Measurements from ENCODE around the gene CPPED1.

Gene CPPED1

DNA sequence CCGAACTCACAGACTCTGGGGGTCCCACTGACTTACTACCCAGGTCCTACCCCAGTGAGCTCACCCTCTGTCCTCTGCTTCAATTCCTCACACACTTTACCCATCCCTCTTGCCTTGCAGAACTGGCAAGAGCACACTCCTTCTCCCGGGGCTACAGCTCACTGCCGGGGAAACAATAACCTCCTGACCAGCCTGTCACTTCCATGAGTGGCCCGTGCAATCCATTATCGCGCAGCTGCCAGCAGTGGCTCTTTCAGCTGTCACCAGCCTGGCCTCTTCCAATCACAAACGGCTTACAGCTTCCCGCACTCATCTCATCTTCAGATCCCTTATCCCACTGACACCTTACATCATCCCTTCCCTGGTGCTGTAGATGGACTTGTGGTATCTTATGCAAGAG lies 79.5 kb downstream of the CPPED1 start:
- peaks cover 0 to 3% (median 0%) of the 10 kb centered on the region in 5 experiments for H3K9me3 ChIP-seq (ENCODE audit: control extremely low read depth in 1 of 5, control insufficient read depth in 4 of 5, insufficient read depth in 2 of 5, low read depth in 1 of 5, low read length in 4 of 5)
- H3K36me3 ChIP-seq (ENCODE audit: control insufficient read depth in 4 of 4, insufficient read depth in 4 of 4, low read length in 3 of 4), result peaks cover 0 to 11% (median 6%) of the 10 kb centered on the region in 4 experiments
- no peaks in the 10 kb centered on the region for H3K27me3 ChIP-seq (replicated peaks in 2 of 5; ENCODE audit: control insufficient read depth in 4 of 5, insufficient read depth in 5 of 5, low read length in 4 of 5)
- ChIA-PET CTCF (interaction anchor here (1.1 kb wide), 1 partner anchor 92 kb away, joined by 4 read pairs; no protein-coding TSS in a partner anchor), POLR2A (no interaction called here)
- no peak overlapping the region for H3K27ac ChIP-seq (ENCODE audit: insufficient read depth in 1 of 2, low read depth in 1 of 2, low read length in 2 of 2, poor library complexity in 1 of 2, severe bottlenecking in 2 of 2)
- peaks cover 0 to 4% (median 0%) of the 10 kb centered on the region in 4 experiments for H3K4me1 ChIP-seq (ENCODE audit: control extremely low read depth in 1 of 4, control insufficient read depth in 4 of 4, insufficient read depth in 4 of 4, low read length in 3 of 4)
- 97% methylated on average over 7 of the region's 8 CpGs for WGBS (ENCODE audit: insufficient coverage)
- DNase-seq, result no peak
- H3K4me3 ChIP-seq (ENCODE audit: control insufficient read depth in 1 of 7, extremely low read depth in 1 of 7, insufficient read depth in 4 of 7, low read depth in 2 of 7, low read length in 6 of 7), result no peak overlapping the region

- POLR2A ChIA-PET, result no interaction called here
- no peak for DNase-seq
- no peaks in the 10 kb centered on the region for H3K27me3 ChIP-seq (replicated peaks in 2 of 5; ENCODE audit: control insufficient read depth in 4 of 5, insufficient read depth in 5 of 5, low read length in 4 of 5)
- no peak overlapping the region for H3K27ac ChIP-seq (ENCODE audit: insufficient read depth in 1 of 2, low read depth in 1 of 2, low read length in 2 of 2, poor library complexity in 1 of 2, severe bottlenecking in 2 of 2)
- H3K4me3 ChIP-seq (ENCODE audit: control insufficient read depth in 1 of 7, extremely low read depth in 1 of 7, insufficient read depth in 4 of 7, low read depth in 2 of 7, low read length in 6 of 7), result no peak overlapping the region
- H3K9me3 ChIP-seq (ENCODE audit: control extremely low read depth in 1 of 5, control insufficient read depth in 4 of 5, insufficient read depth in 2 of 5, low read depth in 1 of 5, low read length in 4 of 5), result peaks cover 0 to 3% (median 0%) of the 10 kb centered on the region in 5 experiments
- CTCF ChIA-PET, result interaction anchor here (1.1 kb wide), 1 partner anchor 93 kb away, joined by 4 read pairs; no protein-coding TSS in a partner anchor
- H3K4me1 ChIP-seq (ENCODE audit: control extremely low read depth in 1 of 4, control insufficient read depth in 4 of 4, insufficient read depth in 4 of 4, low read length in 3 of 4), result peaks cover 0 to 4% (median 0%) of the 10 kb centered on the region in 4 experiments
- peaks cover 0 to 11% (median 4%) of the 10 kb centered on the region in 4 experiments for H3K36me3 ChIP-seq (ENCODE audit: control insufficient read depth in 4 of 4, insufficient read depth in 4 of 4, low read length in 3 of 4)
- WGBS (ENCODE audit: insufficient coverage), result 65% methylated on average over 4 of the region's 5 CpGs
Measured at GRCh38 chr16:12723681-12724080, 80.0 kb downstream of the CPPED1 start.

GRCh38 chr16:12721841-12722421 lies 81.8 kb downstream of the CPPED1 start:
- H3K27ac ChIP-seq (ENCODE audit: insufficient read depth in 1 of 2, low read depth in 1 of 2, low read length in 2 of 2, poor library complexity in 1 of 2, severe bottlenecking in 2 of 2), result no peak overlapping the region
- CTCF ChIA-PET, result no interaction called here
- peaks cover 0 to 4% (median 0%) of the 10 kb centered on the region in 4 experiments for H3K4me1 ChIP-seq (ENCODE audit: control extremely low read depth in 1 of 4, control insufficient read depth in 4 of 4, insufficient read depth in 4 of 4, low read length in 3 of 4)
- no peak for DNase-seq
- H3K4me3 ChIP-seq (ENCODE audit: control insufficient read depth in 1 of 7, extremely low read depth in 1 of 7, insufficient read depth in 4 of 7, low read depth in 2 of 7, low read length in 6 of 7), result no peak overlapping the region
- POLR2A ChIA-PET, result no interaction called here
- 99% methylated on average over 8 of the region's 9 CpGs for WGBS (ENCODE audit: insufficient coverage)
- H3K27me3 ChIP-seq (replicated peaks in 2 of 5; ENCODE audit: control insufficient read depth in 4 of 5, insufficient read depth in 5 of 5, low read length in 4 of 5), result no peaks in the 10 kb centered on the region
- peaks cover 0 to 9% (median 4%) of the 10 kb centered on the region in 4 experiments for H3K36me3 ChIP-seq (ENCODE audit: control insufficient read depth in 4 of 4, insufficient read depth in 4 of 4, low read length in 3 of 4)
- peaks cover 0 to 3% (median 0%) of the 10 kb centered on the region in 5 experiments for H3K9me3 ChIP-seq (ENCODE audit: control extremely low read depth in 1 of 5, control insufficient read depth in 4 of 5, insufficient read depth in 2 of 5, low read depth in 1 of 5, low read length in 4 of 5)

DNA sequence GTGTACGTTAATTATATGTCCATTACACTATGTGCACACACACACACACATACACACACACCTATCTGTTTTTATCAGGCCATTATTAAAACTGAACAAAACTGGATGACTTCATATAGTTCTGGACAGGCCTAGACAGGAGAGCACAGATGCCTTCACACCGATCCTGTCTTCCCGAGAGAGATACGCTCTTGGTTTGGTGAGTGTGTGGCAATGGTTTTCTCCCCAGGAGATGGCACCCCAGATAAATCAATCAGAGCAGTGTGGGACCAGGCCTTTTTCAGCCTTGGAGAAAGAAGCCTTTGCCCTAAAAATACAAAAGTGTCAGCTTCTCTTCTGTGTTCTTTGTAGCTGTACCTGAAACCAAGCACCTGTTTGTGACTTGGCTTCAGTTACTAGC lies 83.7 kb downstream of the CPPED1 start:
- H3K9me3 ChIP-seq (ENCODE audit: control extremely low read depth in 1 of 5, control insufficient read depth in 4 of 5, insufficient read depth in 2 of 5, low read depth in 1 of 5, low read length in 4 of 5), result peaks cover 0 to 3% (median 0%) of the 10 kb centered on the region in 5 experiments
- H3K4me1 ChIP-seq (ENCODE audit: control extremely low read depth in 1 of 4, control insufficient read depth in 4 of 4, insufficient read depth in 4 of 4, low read length in 3 of 4), result peaks cover 0 to 4% (median 0%) of the 10 kb centered on the region in 4 experiments
- H3K4me3 ChIP-seq (ENCODE audit: control insufficient read depth in 1 of 7, extremely low read depth in 1 of 7, insufficient read depth in 4 of 7, low read depth in 2 of 7, low read length in 6 of 7), result no peak overlapping the region
- ChIA-PET CTCF (no interaction called here), POLR2A (no interaction called here)
- WGBS (ENCODE audit: insufficient coverage), result 100% methylated on average over 4 of the region's 4 CpGs
- peaks cover 0 to 7% (median 6%) of the 10 kb centered on the region in 4 experiments for H3K36me3 ChIP-seq (ENCODE audit: control insufficient read depth in 4 of 4, insufficient read depth in 4 of 4, low read length in 3 of 4)
- DNase-seq, result no peak
- H3K27me3 ChIP-seq (replicated peaks in 2 of 5; ENCODE audit: control insufficient read depth in 4 of 5, insufficient read depth in 5 of 5, low read length in 4 of 5), result no peaks in the 10 kb centered on the region
- H3K27ac ChIP-seq (ENCODE audit: insufficient read depth in 1 of 2, low read depth in 1 of 2, low read length in 2 of 2, poor library complexity in 1 of 2, severe bottlenecking in 2 of 2), result no peak overlapping the region

GRCh38 chr16:12716658-12717057 lies 87.0 kb downstream of the CPPED1 start:
- POLR2A ChIA-PET, result no interaction called here

DNA sequence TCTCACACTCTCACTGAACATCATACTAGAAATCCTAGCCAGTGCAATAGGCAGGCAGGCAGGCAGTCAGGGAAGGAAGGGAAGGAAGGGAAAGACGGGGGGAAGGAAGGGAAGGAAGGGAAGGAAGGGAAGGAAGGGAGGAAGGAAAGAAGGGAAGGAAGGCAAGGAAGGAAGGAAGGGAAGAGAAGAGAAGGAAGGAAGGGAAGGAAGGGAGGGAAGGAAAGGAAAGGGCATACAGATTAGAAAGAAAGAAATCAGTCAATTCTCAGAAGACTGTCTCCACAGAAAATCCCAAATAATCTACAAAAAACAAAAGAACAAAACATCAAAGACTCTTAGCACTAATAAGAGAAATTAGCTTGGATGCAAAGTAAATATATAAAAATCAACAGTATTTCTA lies 93.9 kb downstream of the CPPED1 start:
- no peak for DNase-seq
- no peaks in the 10 kb centered on the region for H3K27me3 ChIP-seq (replicated peaks in 2 of 5; ENCODE audit: control insufficient read depth in 4 of 5, insufficient read depth in 5 of 5, low read length in 4 of 5)
- no peak overlapping the region for H3K27ac ChIP-seq (ENCODE audit: insufficient read depth in 1 of 2, low read depth in 1 of 2, low read length in 2 of 2, poor library complexity in 1 of 2, severe bottlenecking in 2 of 2)
- ChIA-PET CTCF (no interaction called here), POLR2A (no interaction called here)
- H3K4me3 ChIP-seq (ENCODE audit: control insufficient read depth in 1 of 7, extremely low read depth in 1 of 7, insufficient read depth in 4 of 7, low read depth in 2 of 7, low read length in 6 of 7), result no peak overlapping the region
- no peaks in the 10 kb centered on the region for H3K4me1 ChIP-seq (ENCODE audit: control extremely low read depth in 1 of 4, control insufficient read depth in 4 of 4, insufficient read depth in 4 of 4, low read length in 3 of 4)
- WGBS (ENCODE audit: insufficient coverage), result 75% methylated on average over 1 of the region's 1 CpG
- H3K36me3 ChIP-seq (ENCODE audit: control insufficient read depth in 4 of 4, insufficient read depth in 4 of 4, low read length in 3 of 4), result peaks cover 0 to under 1% (median 0%) of the 10 kb centered on the region in 4 experiments
- peaks cover 0 to 7% (median 0%) of the 10 kb centered on the region in 5 experiments for H3K9me3 ChIP-seq (ENCODE audit: control extremely low read depth in 1 of 5, control insufficient read depth in 4 of 5, insufficient read depth in 2 of 5, low read depth in 1 of 5, low read length in 4 of 5)

More at GRCh38 chr16:12716658-12717057, 87.0 kb downstream of the CPPED1 start:
- CTCF ChIA-PET, result no interaction called here
- no peak for DNase-seq
- Histone ChIP-seq H3K4me1 (ENCODE audit: control extremely low read depth in 1 of 4, control insufficient read depth in 4 of 4, insufficient read depth in 4 of 4, low read length in 3 of 4) (no peaks in the 10 kb centered on the region), H3K4me3 (ENCODE audit: control insufficient read depth in 1 of 7, extremely low read depth in 1 of 7, insufficient read depth in 4 of 7, low read depth in 2 of 7, low read length in 6 of 7) (no peak overlapping the region), H3K27ac (ENCODE audit: insufficient read depth in 1 of 2, low read depth in 1 of 2, low read length in 2 of 2, poor library complexity in 1 of 2, severe bottlenecking in 2 of 2) (no peak overlapping the region), H3K36me3 (ENCODE audit: control insufficient read depth in 4 of 4, insufficient read depth in 4 of 4, low read length in 3 of 4) (peaks cover 0 to 6% (median 5%) of the 10 kb centered on the region in 4 experiments), H3K9me3 (ENCODE audit: control extremely low read depth in 1 of 5, control insufficient read depth in 4 of 5, insufficient read depth in 2 of 5, low read depth in 1 of 5, low read length in 4 of 5) (peaks cover 0 to 10% (median 0%) of the 10 kb centered on the region in 5 experiments), H3K27me3 (replicated peaks in 2 of 5; ENCODE audit: control insufficient read depth in 4 of 5, insufficient read depth in 5 of 5, low read length in 4 of 5) (no peaks in the 10 kb centered on the region)
- WGBS (ENCODE audit: insufficient coverage), result no CpG with 5 or more reads among the region's 3 CpGs

DNA sequence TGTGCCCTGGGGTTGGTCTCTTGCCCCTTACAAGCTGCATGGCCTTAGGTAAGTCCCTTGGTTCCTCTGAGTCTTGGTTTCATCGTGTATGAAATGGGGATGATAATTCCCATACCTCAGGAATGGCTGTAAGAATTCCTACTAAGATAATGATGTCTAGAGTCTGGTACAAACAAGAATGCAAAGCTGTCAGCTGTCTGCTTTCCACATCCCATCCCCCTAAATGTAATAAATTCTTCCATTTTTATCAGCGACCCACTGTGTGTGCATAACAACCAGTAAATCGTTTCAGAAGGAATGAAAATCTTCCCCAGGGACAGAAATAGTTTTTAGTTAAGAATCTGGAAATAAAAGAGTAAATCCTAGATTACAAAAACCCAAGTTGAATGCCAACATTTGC lies 95.4 kb downstream of the CPPED1 start:
- H3K27me3 ChIP-seq (replicated peaks in 2 of 5; ENCODE audit: control insufficient read depth in 4 of 5, insufficient read depth in 5 of 5, low read length in 4 of 5), result no peaks in the 10 kb centered on the region
- H3K4me3 ChIP-seq (ENCODE audit: control insufficient read depth in 1 of 7, extremely low read depth in 1 of 7, insufficient read depth in 4 of 7, low read depth in 2 of 7, low read length in 6 of 7), result no peak overlapping the region
- no peak for DNase-seq
- no CpG with 5 or more reads among the region's 3 CpGs for WGBS (ENCODE audit: insufficient coverage)
- peaks cover 0 to 11% (median 3%) of the 10 kb centered on the region in 4 experiments for H3K36me3 ChIP-seq (ENCODE audit: control insufficient read depth in 4 of 4, insufficient read depth in 4 of 4, low read length in 3 of 4)
- H3K4me1 ChIP-seq (ENCODE audit: control extremely low read depth in 1 of 4, control insufficient read depth in 4 of 4, insufficient read depth in 4 of 4, low read length in 3 of 4), result no peaks in the 10 kb centered on the region
- ChIA-PET POLR2A (no interaction called here), CTCF (interaction anchor here (1.3 kb wide), 1 partner anchor 98 kb away, joined by 3 read pairs; no protein-coding TSS in a partner anchor)
- H3K9me3 ChIP-seq (ENCODE audit: control extremely low read depth in 1 of 5, control insufficient read depth in 4 of 5, insufficient read depth in 2 of 5, low read depth in 1 of 5, low read length in 4 of 5), result no peaks in the 10 kb centered on the region
- no peak overlapping the region for H3K27ac ChIP-seq (ENCODE audit: insufficient read depth in 1 of 2, low read depth in 1 of 2, low read length in 2 of 2, poor library complexity in 1 of 2, severe bottlenecking in 2 of 2)

All from common myeloid progenitor, CD34-positive (primary cell).